C4-2B (cell line): ENCODE results near the gene FNDC10.

Experiments used
- H3K27ac ChIP-seq: fragments of 450-650 bp; 2 replicates; pipeline ENCODE4 v1.5.1; 2017
- CTCF ChIP-seq: fragments of 450-650 bp; conservative IDR thresholded peaks from 2 replicates; pipeline ENCODE4 v1.5.1; 2017; ENCODE audit warnings: mild to moderate bottlenecking
- ZFX ChIP-seq: fragments of 450-650 bp; IDR thresholded peaks from 2 replicates; pipeline ENCODE4 v1.6.1; 2017

The FNDC10 gene

GRCh38 chr1:1550591-1551432 lies 49.1 kb downstream of the FNDC10 start:
- H3K27ac ChIP-seq = no peak overlapping the region

GRCh38 chr1:1550087-1550486 lies 49.8 kb downstream of the FNDC10 start:
- no peak overlapping the region for H3K27ac ChIP-seq
- TF ChIP-seq CTCF (no peak), ZFX (no peak)

More at GRCh38 chr1:1550591-1551432, 49.1 kb downstream of the FNDC10 start:
- TF ChIP-seq ZFX (no peak), CTCF (no peak)

- H3K27ac ChIP-seq = no peak overlapping the region
- TF ChIP-seq CTCF (no peak), ZFX (no peak)
Observed at GRCh38 chr1:1548591-1548990, 51.3 kb downstream of the FNDC10 start.
